ENCODE results near the gene PRPF38B. TPM values are rescaled to one million over a fixed set of nuclear protein-coding genes. Genes with fewer than 3 reads are reported as not detected.

The PRPF38B gene
- total RNA-seq, 1 donor from 2014 or later: 21.1 TPM

DNA sequence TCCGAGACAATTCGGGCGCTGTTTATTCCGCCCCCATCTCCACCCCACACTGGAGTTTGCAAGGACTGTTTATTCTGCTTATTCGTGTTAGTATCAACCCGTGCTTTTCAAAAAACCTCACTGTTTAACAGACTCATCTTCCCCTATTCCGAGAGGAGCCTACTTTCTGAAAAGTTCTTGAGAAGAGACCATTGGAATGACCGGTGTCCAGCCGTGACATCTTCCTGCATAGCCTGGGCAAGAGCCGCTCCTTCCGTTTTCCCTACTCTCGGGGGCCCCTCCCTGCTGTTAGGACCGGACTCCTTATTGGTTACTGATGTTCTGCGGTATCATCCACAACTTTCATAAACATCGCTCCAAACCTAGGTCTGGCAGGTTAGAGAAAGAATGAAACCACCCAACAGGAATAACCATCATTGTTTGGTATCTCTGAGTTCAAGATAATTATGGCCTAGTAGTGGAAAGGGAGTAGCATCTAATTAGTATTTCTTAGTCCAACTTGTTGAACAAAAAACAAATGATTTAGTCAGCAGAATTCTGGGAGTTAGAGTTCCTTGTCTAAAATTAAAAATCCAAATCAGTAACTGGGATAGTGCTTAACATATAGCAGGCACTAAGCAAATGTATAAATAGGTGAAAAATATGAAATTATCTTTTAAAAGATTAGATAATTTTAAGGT is 55.2 kb downstream of the PRPF38B start:
- TF ChIP-seq, protein P1, sequence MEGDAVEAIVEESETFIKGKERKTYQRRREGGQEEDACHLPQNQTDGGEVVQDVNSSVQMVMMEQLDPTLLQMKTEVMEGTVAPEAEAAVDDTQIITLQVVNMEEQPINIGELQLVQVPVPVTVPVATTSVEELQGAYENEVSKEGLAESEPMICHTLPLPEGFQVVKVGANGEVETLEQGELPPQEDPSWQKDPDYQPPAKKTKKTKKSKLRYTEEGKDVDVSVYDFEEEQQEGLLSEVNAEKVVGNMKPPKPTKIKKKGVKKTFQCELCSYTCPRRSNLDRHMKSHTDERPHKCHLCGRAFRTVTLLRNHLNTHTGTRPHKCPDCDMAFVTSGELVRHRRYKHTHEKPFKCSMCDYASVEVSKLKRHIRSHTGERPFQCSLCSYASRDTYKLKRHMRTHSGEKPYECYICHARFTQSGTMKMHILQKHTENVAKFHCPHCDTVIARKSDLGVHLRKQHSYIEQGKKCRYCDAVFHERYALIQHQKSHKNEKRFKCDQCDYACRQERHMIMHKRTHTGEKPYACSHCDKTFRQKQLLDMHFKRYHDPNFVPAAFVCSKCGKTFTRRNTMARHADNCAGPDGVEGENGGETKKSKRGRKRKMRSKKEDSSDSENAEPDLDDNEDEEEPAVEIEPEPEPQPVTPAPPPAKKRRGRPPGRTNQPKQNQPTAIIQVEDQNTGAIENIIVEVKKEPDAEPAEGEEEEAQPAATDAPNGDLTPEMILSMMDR (IDR thresholded peaks at IDR 0.05; ENCODE audit: insufficient read depth, low read length, poor library complexity, severe bottlenecking): no peak
- DNase-seq (ENCODE audit: low read depth): peak; percentile 52
- no peaks in the 10 kb centered on the region for H3K36me3 ChIP-seq (ENCODE audit: control insufficient read depth, insufficient read depth, low read length)
- no peaks in the 10 kb centered on the region for H3K27me3 ChIP-seq (ENCODE audit: control insufficient read depth, insufficient read depth, low read length)
- peak overlapping the region; percentile 97 for H3K4me3 ChIP-seq (ENCODE audit: low read depth, low read length)

DNA sequence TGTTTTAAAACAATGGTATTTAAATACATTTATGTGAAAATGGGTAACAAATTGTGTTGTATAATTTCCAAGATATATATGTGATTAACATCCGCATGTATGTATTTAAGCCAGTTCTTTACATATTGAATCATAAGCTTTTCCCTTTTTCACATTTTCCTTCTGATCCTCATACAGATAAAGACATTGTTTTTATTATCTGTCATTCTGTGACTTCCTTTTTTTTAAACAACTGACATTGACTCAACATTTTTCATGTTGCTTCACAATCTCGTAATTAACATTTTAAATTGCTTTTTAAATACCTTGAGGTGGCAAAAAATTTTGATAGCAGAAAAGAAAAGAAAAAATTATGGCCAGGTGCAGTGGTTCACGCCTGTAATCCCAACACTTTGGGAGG is 55.8 kb downstream of the PRPF38B start:
- DNase-seq (ENCODE audit: low read depth): no peak
- Histone ChIP-seq H3K36me3 (ENCODE audit: control insufficient read depth, insufficient read depth, low read length) (no peaks in the 10 kb centered on the region), H3K27me3 (ENCODE audit: control insufficient read depth, insufficient read depth, low read length) (no peaks in the 10 kb centered on the region), H3K4me3 (ENCODE audit: low read depth, low read length) (no peak overlapping the region)
- TF ChIP-seq, protein P1 (IDR thresholded peaks at IDR 0.05; ENCODE audit: insufficient read depth, low read length, poor library complexity, severe bottlenecking): no peak

DNA sequence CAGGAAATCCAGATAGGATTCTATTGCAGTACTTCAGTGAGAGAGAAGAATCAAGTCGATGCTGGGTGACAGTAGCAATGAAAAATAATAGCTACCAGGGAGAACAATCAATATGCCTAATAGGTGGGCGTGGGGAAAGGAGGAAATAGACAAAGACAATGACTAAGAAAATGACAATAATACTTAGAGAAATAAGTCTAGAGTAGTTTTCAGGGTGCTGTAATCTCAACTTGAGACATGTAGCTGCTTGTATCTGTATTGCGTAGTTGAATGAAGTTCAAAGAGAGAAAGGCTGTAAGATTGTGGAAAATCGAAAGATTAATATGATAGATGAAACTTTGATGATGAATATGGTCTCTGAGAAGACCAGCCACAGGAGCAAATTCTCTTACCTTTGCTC is 57.0 kb downstream of the PRPF38B start:
- H3K36me3 ChIP-seq (ENCODE audit: control insufficient read depth, insufficient read depth, low read length): no peaks in the 10 kb centered on the region
- TF ChIP-seq, protein P1 (IDR thresholded peaks at IDR 0.05; ENCODE audit: insufficient read depth, low read length, poor library complexity, severe bottlenecking): no peak
- DNase-seq (ENCODE audit: low read depth): no peak
- H3K4me3 ChIP-seq (ENCODE audit: low read depth, low read length): no peak overlapping the region
- no peaks in the 10 kb centered on the region for H3K27me3 ChIP-seq (ENCODE audit: control insufficient read depth, insufficient read depth, low read length)

DNA sequence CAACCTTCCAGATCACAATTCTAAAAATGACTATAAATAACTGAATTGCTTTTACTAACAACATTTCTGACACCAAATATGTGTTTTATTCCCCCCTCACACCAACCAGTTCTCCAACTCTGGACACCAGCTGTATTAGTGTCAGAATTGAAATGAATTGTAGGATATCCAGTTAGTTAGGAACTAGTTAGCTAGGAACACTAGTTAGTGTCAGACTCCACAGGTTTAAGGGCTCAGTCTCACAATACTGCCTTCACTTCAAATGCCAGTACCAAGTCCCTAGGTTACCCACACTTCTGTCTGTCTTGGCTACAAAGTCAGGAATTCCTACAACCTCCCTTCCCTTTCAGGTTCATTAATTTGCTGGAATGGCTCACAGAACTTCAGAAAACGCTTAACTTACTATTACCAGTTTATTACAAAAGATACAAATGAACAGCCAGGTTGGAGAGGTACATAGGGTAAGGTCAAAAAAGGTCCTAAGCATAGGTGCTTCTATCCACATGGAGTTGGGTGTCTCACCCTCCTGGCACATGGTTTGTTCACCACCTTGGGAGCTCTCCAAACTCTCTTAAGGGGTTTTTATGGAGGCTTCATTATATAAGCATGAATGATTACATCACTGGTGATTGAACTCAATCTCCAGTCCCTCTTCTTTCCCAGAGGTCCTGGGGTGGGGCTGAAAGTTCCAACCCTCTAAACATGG is 58.5 kb downstream of the PRPF38B start:
- TF ChIP-seq, protein P1 (IDR thresholded peaks at IDR 0.05; ENCODE audit: insufficient read depth, low read length, poor library complexity, severe bottlenecking): no peak
- peak; percentile 51 for DNase-seq (ENCODE audit: low read depth)
- H3K36me3 ChIP-seq (ENCODE audit: control insufficient read depth, insufficient read depth, low read length): no peaks in the 10 kb centered on the region

More for the DNA sequence above, 58.5 kb downstream of the PRPF38B start:
- H3K27me3 ChIP-seq (ENCODE audit: control insufficient read depth, insufficient read depth, low read length): no peaks in the 10 kb centered on the region
- no peak overlapping the region for H3K4me3 ChIP-seq (ENCODE audit: low read depth, low read length)

Other genes starting within 250 kb of the PRPF38B start
- not detected in 2 replicates for gene NBPF6, start 242.0 kb upstream of the PRPF38B start, total RNA-seq
- gene EEIG2, start 132.2 kb upstream of the PRPF38B start, total RNA-seq: 5.2 and 6.3 TPM in 2 replicates
- gene HENMT1, start 31.2 kb upstream of the PRPF38B start, total RNA-seq: 5.1 and 6.6 TPM in 2 replicates
- not detected in 2 replicates for gene FNDC7, start 20.6 kb downstream of the PRPF38B start, total RNA-seq
- gene STXBP3, start 54.4 kb downstream of the PRPF38B start, total RNA-seq: 30.3 and 48.2 TPM in 2 replicates
- gene AKNAD1, start 164.8 kb downstream of the PRPF38B start, total RNA-seq: 1.8 TPM in 1 of 2 replicates, not detected in the other
- gene GPSM2, start 184.7 kb downstream of the PRPF38B start, total RNA-seq: 7.1 and 7.4 TPM in 2 replicates